AG04449 (cell line): ENCODE data around the gene MORC1.

ENCODE experiments used
- CTCF ChIA-PET: fragments of 350-600 bp; formaldehyde crosslinking; extraction: SDS; loops from one replicate; lab custom pipeline; 2021; ENCODE audit warnings: antibody characterized with exemption; lab: Yijun Ruan, JAX
- POLR2A ChIA-PET: fragments of 400-600, 350-600 bp; formaldehyde crosslinking; extraction: SDS; loops from one replicate; lab custom pipeline; 2020; ENCODE audit warnings: antibody characterized with exemption, inconsistent platforms; lab: Yijun Ruan, JAX
- DNase-seq: peaks from one replicate; pipeline ENCODE4 v3.0.0-alpha.2; 2010; ENCODE audit warnings: low read depth, low spot score
- H3K4me3 ChIP-seq: 2 replicates; pipeline ENCODE4 v1.5.1; 2011; ENCODE audit warnings: low read depth, mild to moderate bottlenecking, control low read depth, low read length
- CTCF ChIP-seq: IDR thresholded peaks from one replicate; pipeline ENCODE4 v1.5.1; 2011; ENCODE audit warnings: mild to moderate bottlenecking, moderate library complexity, low read length, control low read depth, inconsistent platforms; ENCODE audit not compliant: insufficient read depth; ENCODE audit errors: missing control alignments

The MORC1 gene

GRCh38 chr3:108947855-108948254 lies 170.1 kb downstream of the MORC1 start:
- ChIA-PET POLR2A (no interaction called here), CTCF (no interaction called here)
- H3K4me3 ChIP-seq = no peak overlapping the region
- DNase-seq = no peak
- TF ChIP-seq CTCF = no peak

- TF ChIP-seq CTCF = no peak
- ChIA-PET CTCF (no interaction called here), POLR2A (no interaction called here)
- no peak overlapping the region for H3K4me3 ChIP-seq
- DNase-seq = no peak
Observed at GRCh38 chr3:108946292-108947285, 171.3 kb downstream of the MORC1 start.

- no peak for TF ChIP-seq CTCF
- no peak overlapping the region for H3K4me3 ChIP-seq
- ChIA-PET CTCF (no interaction called here), POLR2A (no interaction called here)
- no peak for DNase-seq
Observed at GRCh38 chr3:108940568-108941263, 177.2 kb downstream of the MORC1 start.

- H3K4me3 ChIP-seq = no peak overlapping the region
- TF ChIP-seq CTCF = no peak
- DNase-seq = no peak
- ChIA-PET CTCF (no interaction called here), POLR2A (no interaction called here)
Observed at GRCh38 chr3:108940166-108940565, 177.8 kb downstream of the MORC1 start.

- no peak for TF ChIP-seq CTCF
- no peak for DNase-seq
- CTCF ChIA-PET = no interaction called here
- H3K4me3 ChIP-seq = no peak overlapping the region
- POLR2A ChIA-PET = no interaction called here
Observed at GRCh38 chr3:108936924-108937689, 180.8 kb downstream of the MORC1 start.
